SH-SY5Y (cell line): Measurements from ENCODE around the gene CORIN.

Source experiments
- GATA2 ChIP-seq: IDR thresholded peaks from 2 replicates; pipeline ENCODE4 v1.6.1; 2011; ENCODE audit warnings: mild to moderate bottlenecking, low read depth, low read length
- GATA3 ChIP-seq: IDR thresholded peaks from 2 replicates; pipeline ENCODE4 v1.6.1; 2011; ENCODE audit warnings: low read depth, mild to moderate bottlenecking, low read length, moderate library complexity

- TF ChIP-seq GATA2 (no peak), GATA3 (no peak)
Measured at GRCh38 chr4:47830265-47831025, 7.4 kb downstream of the CORIN start.
